Subcutaneous adipose tissue (tissue), 4 donors: ENCODE results near the gene MT1H. TPM values are rescaled to one million over a fixed set of nuclear protein-coding genes. Genes with fewer than 3 reads are reported as not detected.

ENCODE experiments used
- CTCF ChIP-seq: fragments of 450-650 bp; IDR thresholded peaks from one replicate; pipeline ENCODE4 v1.5.1; 2016; ENCODE audit warnings: low read depth, mild to moderate bottlenecking, control low read depth, antibody characterized with exemption, moderate library complexity
- total RNA-seq, 4 donors: library from RNA; depleted of rRNA; stranded (reverse); fragments of >200 nt; gene quantifications; one replicate each; pipeline ENCODE4 v1.1.0, GENCODE V29; 2016

The MT1H gene
- total RNA-seq, 4 donors from 2014 or later: 11.9 TPM; not detected in 3

DNA sequence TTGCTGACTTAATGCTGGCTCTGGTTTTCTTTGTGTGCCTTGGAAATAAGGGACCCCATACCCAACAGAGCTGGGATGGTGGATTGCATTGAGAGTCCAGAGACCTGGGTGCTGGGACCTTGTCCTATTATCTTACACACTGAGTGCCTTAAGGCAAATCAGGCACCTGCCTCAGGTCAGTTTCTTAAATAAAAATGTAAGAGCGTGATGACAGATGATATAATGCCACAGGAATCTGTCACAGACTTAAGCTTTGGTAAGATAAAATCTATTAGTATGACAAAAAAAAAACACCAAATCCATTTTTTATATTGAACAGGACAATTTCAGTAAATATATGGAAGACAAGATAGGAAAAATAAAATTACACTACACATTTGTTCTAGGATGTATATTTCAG lies 29.5 kb upstream of the MT1H start:
- no peak for TF ChIP-seq CTCF

GRCh38 chr16:56641166-56641565 lies 28.4 kb upstream of the MT1H start:
- no peak for TF ChIP-seq CTCF

- no peak for TF ChIP-seq CTCF
Measured at GRCh38 chr16:56643080-56643778, 26.4 kb upstream of the MT1H start.

DNA sequence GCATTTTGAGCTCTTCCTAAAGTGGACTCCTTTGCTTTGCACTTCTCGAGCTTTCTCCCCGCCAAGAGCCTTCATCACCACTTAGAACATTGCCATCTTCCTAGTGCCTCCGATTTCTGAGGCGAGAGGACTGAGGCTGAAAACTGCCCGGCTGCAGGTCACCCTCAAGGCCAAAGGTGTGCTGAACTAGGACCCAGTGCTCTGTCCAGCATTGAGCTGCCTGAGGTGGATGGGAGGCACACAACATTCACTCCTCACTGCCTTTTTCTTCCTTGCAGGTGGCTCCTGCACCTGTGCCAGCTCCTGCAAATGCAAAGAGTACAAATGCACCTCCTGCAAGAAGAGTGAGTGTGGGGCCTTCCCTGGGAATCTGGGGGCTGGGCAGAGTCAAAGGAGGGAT lies 25.8 kb upstream of the MT1H start:
- TF ChIP-seq CTCF: no peak

GRCh38 chr16:56645311-56645710 lies 24.3 kb upstream of the MT1H start:
- no peak for TF ChIP-seq CTCF

DNA sequence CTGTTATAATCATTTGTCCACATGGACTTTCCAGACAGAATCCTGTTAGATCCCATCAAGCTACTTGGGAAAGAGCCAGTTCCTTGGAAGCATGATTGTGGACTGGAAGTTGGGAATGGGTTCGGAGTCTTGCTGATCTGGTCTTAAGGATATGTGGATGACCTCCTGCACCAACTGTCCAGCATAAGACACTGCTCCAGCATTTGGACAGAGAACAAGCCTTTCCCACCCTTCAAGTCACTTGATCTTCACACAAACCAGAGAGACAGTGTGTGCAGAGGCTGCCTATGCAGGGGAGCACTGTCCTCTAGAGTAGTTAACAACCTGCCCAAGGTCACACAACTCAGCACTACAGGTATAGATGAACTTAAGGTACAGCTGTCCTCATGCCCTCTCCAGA lies 23.8 kb upstream of the MT1H start:
- no peak for TF ChIP-seq CTCF

DNA sequence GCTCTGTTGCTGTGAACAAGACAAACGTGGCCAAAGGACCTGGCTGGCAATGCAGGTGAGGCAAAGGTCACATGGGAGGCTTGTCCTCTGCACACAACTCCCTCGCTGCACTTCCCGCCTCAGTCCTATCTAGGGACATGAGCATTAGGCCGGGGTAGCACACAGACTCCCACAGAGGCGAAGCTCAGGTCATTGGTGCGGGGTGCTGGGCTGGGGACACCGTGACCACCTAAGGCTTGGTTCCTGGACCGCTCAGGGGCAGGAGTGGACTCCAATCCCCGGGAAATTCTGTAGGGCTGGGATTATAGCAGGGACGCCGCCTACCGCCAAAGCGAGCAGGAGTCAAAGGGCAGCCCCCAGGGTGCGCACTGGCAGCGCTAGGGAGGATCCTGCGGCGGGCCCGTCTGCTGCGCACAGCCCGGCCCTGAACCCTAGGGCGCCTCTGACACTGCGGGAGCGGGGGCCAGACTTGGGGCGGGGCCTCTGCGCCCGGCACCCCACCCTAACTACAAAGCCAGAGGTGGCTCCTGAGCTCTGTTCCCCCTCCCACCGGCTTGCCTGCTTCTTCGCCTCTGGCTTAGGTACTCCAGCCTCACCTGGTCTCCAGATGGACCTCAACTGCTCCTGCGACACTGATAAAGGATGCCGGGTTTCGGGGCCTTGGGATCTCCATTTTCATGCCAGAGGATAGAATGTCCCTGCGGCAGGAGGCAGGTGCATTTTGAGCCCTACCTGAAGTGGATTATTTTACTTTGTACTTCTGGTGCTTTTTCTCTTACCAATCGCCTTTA lies 21.8 kb upstream of the MT1H start:
- TF ChIP-seq CTCF: no peak
